HK-2 (cell line): ENCODE results near the gene RFWD3.

Experiments
- DNase-seq: peaks from one replicate; pipeline ENCODE4 v3.0.0-alpha.2; 2018; ENCODE audit not compliant: unreplicated experiment

Gene RFWD3

GRCh38 chr16:74578838-74579237, 87.8 kb downstream of the RFWD3 start:
- no peak for DNase-seq

- DNase-seq: no peak
Observed at GRCh38 chr16:74578433-74578832, 88.2 kb downstream of the RFWD3 start.

- DNase-seq: no peak
Observed at GRCh38 chr16:74577882-74578366, 88.8 kb downstream of the RFWD3 start.

- DNase-seq: no peak
Observed at GRCh38 chr16:74575807-74576643, 90.7 kb downstream of the RFWD3 start.

GRCh38 chr16:74575175-74575806, 91.4 kb downstream of the RFWD3 start:
- DNase-seq: no peak

GRCh38 chr16:74574146-74574545, 92.5 kb downstream of the RFWD3 start:
- DNase-seq: no peak

GRCh38 chr16:74573622-74574021, 93.1 kb downstream of the RFWD3 start:
- DNase-seq: no peak
